Measurements from ENCODE around the gene DXO. TPM values are rescaled to one million over a fixed set of nuclear protein-coding genes. Genes with fewer than 3 reads are reported as not detected.
"Not testable (repeated sequence)": the region's sequence is repeated elsewhere in the genome, so short reads cannot be mapped to it uniquely, and the experiment has no call there.

The DXO gene
- total and polyA plus RNA-seq, 2 donors from 2014 or later = 21.3 to 26.0 TPM

- H3K36me3 ChIP-seq (ENCODE audit: control insufficient read depth in 2 of 3, insufficient read depth in 3 of 3, low read length in 3 of 3); DNase-seq; intact Hi-C loops (cut with DNase I); H3K9ac ChIP-seq (ENCODE audit: low read length in 3 of 3); H3K27me3 ChIP-seq (ENCODE audit: control insufficient read depth, insufficient read depth, low read length); FAIRE-seq; H3K27ac ChIP-seq (ENCODE audit: low read depth in 2 of 2, low read length in 2 of 2); H3K4me3 ChIP-seq (ENCODE audit: low read length in 3 of 3); H3K9me3 ChIP-seq (ENCODE audit: control insufficient read depth in 2 of 3, insufficient read depth in 1 of 3, low read length in 3 of 3); H3K4me1 ChIP-seq (ENCODE audit: control insufficient read depth in 2 of 3, insufficient read depth in 2 of 3, low read depth in 1 of 3, low read length in 3 of 3): not testable (repeated sequence)
Observed at GRCh38 chr6:32002546-32003268, 30.8 kb upstream of the DXO start.

GRCh38 chr6:31996385-31996784 is 24.4 kb upstream of the DXO start:
- H3K4me3 ChIP-seq (ENCODE audit: low read length in 3 of 3); intact Hi-C loops (cut with DNase I); FAIRE-seq; H3K27ac ChIP-seq (ENCODE audit: low read depth in 2 of 2, low read length in 2 of 2); H3K36me3 ChIP-seq (ENCODE audit: control insufficient read depth in 2 of 3, insufficient read depth in 3 of 3, low read length in 3 of 3); H3K4me1 ChIP-seq (ENCODE audit: control insufficient read depth in 2 of 3, insufficient read depth in 2 of 3, low read depth in 1 of 3, low read length in 3 of 3); H3K27me3 ChIP-seq (ENCODE audit: control insufficient read depth, insufficient read depth, low read length); H3K9ac ChIP-seq (ENCODE audit: low read length in 3 of 3); DNase-seq; H3K9me3 ChIP-seq (ENCODE audit: control insufficient read depth in 2 of 3, insufficient read depth in 1 of 3, low read length in 3 of 3): not testable (repeated sequence)

GRCh38 chr6:31994421-31994820 is 22.5 kb upstream of the DXO start:
- H3K4me3 ChIP-seq (ENCODE audit: low read length in 3 of 3); H3K27me3 ChIP-seq (ENCODE audit: control insufficient read depth, insufficient read depth, low read length); H3K9ac ChIP-seq (ENCODE audit: low read length in 3 of 3); H3K27ac ChIP-seq (ENCODE audit: low read depth in 2 of 2, low read length in 2 of 2); FAIRE-seq; H3K4me1 ChIP-seq (ENCODE audit: control insufficient read depth in 2 of 3, insufficient read depth in 2 of 3, low read depth in 1 of 3, low read length in 3 of 3); H3K9me3 ChIP-seq (ENCODE audit: control insufficient read depth in 2 of 3, insufficient read depth in 1 of 3, low read length in 3 of 3); DNase-seq; intact Hi-C loops (cut with DNase I); H3K36me3 ChIP-seq (ENCODE audit: control insufficient read depth in 2 of 3, insufficient read depth in 3 of 3, low read length in 3 of 3): not testable (repeated sequence)

GRCh38 chr6:31989363-31989762 is 17.4 kb upstream of the DXO start:
- DNase-seq; H3K27me3 ChIP-seq (ENCODE audit: control insufficient read depth, insufficient read depth, low read length); H3K4me1 ChIP-seq (ENCODE audit: control insufficient read depth in 2 of 3, insufficient read depth in 2 of 3, low read depth in 1 of 3, low read length in 3 of 3); intact Hi-C loops (cut with DNase I); H3K27ac ChIP-seq (ENCODE audit: low read depth in 2 of 2, low read length in 2 of 2); H3K9me3 ChIP-seq (ENCODE audit: control insufficient read depth in 2 of 3, insufficient read depth in 1 of 3, low read length in 3 of 3); H3K9ac ChIP-seq (ENCODE audit: low read length in 3 of 3); H3K36me3 ChIP-seq (ENCODE audit: control insufficient read depth in 2 of 3, insufficient read depth in 3 of 3, low read length in 3 of 3); H3K4me3 ChIP-seq (ENCODE audit: low read length in 3 of 3); FAIRE-seq: not testable (repeated sequence)

GRCh38 chr6:31981744-31982143 is 9.8 kb upstream of the DXO start, which contains the start of gene C4A:
Gene C4A, plus strand, starts transcription at chr6:31982057. Its CDS starts 51 bp downstream, at chr6:31982108.
- H3K36me3 ChIP-seq (ENCODE audit: control insufficient read depth in 2 of 3, insufficient read depth in 3 of 3, low read length in 3 of 3); FAIRE-seq; H3K27ac ChIP-seq (ENCODE audit: low read depth in 2 of 2, low read length in 2 of 2); intact Hi-C loops (cut with DNase I); H3K9ac ChIP-seq (ENCODE audit: low read length in 3 of 3); H3K4me3 ChIP-seq (ENCODE audit: low read length in 3 of 3); H3K4me1 ChIP-seq (ENCODE audit: control insufficient read depth in 2 of 3, insufficient read depth in 2 of 3, low read depth in 1 of 3, low read length in 3 of 3); H3K9me3 ChIP-seq (ENCODE audit: control insufficient read depth in 2 of 3, insufficient read depth in 1 of 3, low read length in 3 of 3); H3K27me3 ChIP-seq (ENCODE audit: control insufficient read depth, insufficient read depth, low read length); DNase-seq: not testable (repeated sequence)

- H3K9ac ChIP-seq (ENCODE audit: low read length in 3 of 3); FAIRE-seq; H3K4me3 ChIP-seq (ENCODE audit: low read length in 3 of 3); H3K27ac ChIP-seq (ENCODE audit: low read depth in 2 of 2, low read length in 2 of 2); DNase-seq; H3K4me1 ChIP-seq (ENCODE audit: control insufficient read depth in 2 of 3, insufficient read depth in 2 of 3, low read depth in 1 of 3, low read length in 3 of 3); intact Hi-C loops (cut with DNase I); H3K27me3 ChIP-seq (ENCODE audit: control insufficient read depth, insufficient read depth, low read length); H3K9me3 ChIP-seq (ENCODE audit: control insufficient read depth in 2 of 3, insufficient read depth in 1 of 3, low read length in 3 of 3); H3K36me3 ChIP-seq (ENCODE audit: control insufficient read depth in 2 of 3, insufficient read depth in 3 of 3, low read length in 3 of 3): not testable (repeated sequence)
Observed at GRCh38 chr6:31980998-31981397, 9.1 kb upstream of the DXO start.

- FAIRE-seq; H3K9ac ChIP-seq (ENCODE audit: low read length in 3 of 3); intact Hi-C loops (cut with DNase I); H3K36me3 ChIP-seq (ENCODE audit: control insufficient read depth in 2 of 3, insufficient read depth in 3 of 3, low read length in 3 of 3); H3K4me3 ChIP-seq (ENCODE audit: low read length in 3 of 3); H3K9me3 ChIP-seq (ENCODE audit: control insufficient read depth in 2 of 3, insufficient read depth in 1 of 3, low read length in 3 of 3); H3K27me3 ChIP-seq (ENCODE audit: control insufficient read depth, insufficient read depth, low read length); H3K4me1 ChIP-seq (ENCODE audit: control insufficient read depth in 2 of 3, insufficient read depth in 2 of 3, low read depth in 1 of 3, low read length in 3 of 3): not testable (repeated sequence)
- H3K27ac ChIP-seq (ENCODE audit: low read depth in 2 of 2, low read length in 2 of 2) = peak overlapping the region in 1 of 2 donors; percentile 83
- peak in 1 of 5 donors; percentile 1 for DNase-seq
Observed at GRCh38 chr6:31980195-31980876, 8.4 kb upstream of the DXO start.
